ENCODE measurements around the gene CDH23. TPM values are rescaled to one million over a fixed set of nuclear protein-coding genes. Genes with fewer than 3 reads are reported as not detected.

CDH23 gene
- total RNA-seq, 2 experiments from 2014 or later = 4.6 to 5.2 TPM

DNA sequence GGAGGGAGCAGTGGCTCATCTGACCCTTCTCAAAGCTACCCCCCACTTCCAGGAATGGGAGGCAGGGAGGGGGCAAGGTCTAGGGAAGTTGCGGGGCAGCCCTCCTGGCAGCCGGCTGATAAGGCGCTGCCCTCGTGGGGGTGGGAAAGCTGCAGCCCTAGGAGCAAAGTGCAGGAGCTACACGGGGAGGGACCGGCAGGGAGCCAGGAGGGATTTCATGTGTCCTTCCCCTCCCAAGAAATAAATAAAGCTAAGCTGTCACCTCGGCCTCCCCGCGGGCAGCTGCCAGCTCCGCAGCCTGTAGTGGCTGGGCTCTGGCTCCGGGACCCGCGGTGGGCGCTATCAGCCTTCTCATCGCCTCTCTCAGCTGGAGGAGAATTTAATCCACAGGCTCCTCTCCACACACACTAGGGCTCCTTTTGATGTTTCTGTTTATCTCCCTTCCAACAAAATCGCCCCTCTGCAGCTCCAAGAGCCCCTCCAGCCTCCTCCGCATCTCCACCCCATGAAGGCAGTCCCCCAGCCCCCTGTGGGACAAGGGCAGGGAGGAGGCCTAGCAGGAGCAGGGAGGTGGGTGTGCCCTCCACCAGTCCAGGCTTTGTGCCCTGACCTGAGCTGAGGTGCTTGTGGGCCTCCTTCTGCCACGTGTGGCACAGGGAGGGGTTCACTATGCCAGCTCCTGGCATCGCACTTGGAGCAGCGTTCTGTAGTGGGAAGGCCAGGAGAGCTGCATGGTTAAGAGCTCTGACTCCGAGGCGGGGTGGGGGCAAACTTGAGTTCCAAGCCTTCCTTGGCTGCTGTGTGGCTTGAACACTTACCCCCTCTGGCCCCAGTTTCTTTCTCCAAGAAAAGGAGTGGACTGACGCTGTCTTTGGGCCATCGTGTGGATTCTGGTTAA lies 242.4 kb downstream of the CDH23 start:
- DNase-seq = no peak
- Mint-ChIP-seq H3K9me3 (no peaks in the 10 kb centered on the region), H3K4me3 (no peak overlapping the region), H3K4me1 (ENCODE audit: low read depth) (peaks cover 4% of the 10 kb centered on the region), H3K36me3 (ENCODE audit: low read depth) (no peaks in the 10 kb centered on the region), H3K27ac (no peak overlapping the region), H3K27me3 (no peaks in the 10 kb centered on the region)
- no peak overlapping the region for H3K4me3 ChIP-seq (ENCODE audit: low read length)
- no peak overlapping the region for H3K27ac ChIP-seq (ENCODE audit: low read depth in 1 of 2, low read length in 2 of 2)
- ChIA-PET CTCF (no interaction called here), POLR2A (no interaction called here)
- ATAC-seq (ENCODE audit: poor library complexity) = no peak
- peaks cover 5% of the 10 kb centered on the region for H3K4me1 ChIP-seq (ENCODE audit: insufficient read depth, low read length)
- intact Hi-C loops (cut with DNase I, micrococcal nuclease) = no loop called here
- TF ChIP-seq, protein P1, sequence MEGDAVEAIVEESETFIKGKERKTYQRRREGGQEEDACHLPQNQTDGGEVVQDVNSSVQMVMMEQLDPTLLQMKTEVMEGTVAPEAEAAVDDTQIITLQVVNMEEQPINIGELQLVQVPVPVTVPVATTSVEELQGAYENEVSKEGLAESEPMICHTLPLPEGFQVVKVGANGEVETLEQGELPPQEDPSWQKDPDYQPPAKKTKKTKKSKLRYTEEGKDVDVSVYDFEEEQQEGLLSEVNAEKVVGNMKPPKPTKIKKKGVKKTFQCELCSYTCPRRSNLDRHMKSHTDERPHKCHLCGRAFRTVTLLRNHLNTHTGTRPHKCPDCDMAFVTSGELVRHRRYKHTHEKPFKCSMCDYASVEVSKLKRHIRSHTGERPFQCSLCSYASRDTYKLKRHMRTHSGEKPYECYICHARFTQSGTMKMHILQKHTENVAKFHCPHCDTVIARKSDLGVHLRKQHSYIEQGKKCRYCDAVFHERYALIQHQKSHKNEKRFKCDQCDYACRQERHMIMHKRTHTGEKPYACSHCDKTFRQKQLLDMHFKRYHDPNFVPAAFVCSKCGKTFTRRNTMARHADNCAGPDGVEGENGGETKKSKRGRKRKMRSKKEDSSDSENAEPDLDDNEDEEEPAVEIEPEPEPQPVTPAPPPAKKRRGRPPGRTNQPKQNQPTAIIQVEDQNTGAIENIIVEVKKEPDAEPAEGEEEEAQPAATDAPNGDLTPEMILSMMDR (IDR thresholded peaks at IDR 0.05) = no peak
- H3K9me3 ChIP-seq (ENCODE audit: control insufficient read depth in 1 of 2, insufficient read depth in 1 of 2, low read length in 2 of 2) = no peaks in the 10 kb centered on the region
- no peaks in the 10 kb centered on the region for H3K36me3 ChIP-seq (ENCODE audit: insufficient read depth, low read length)
- no peaks in the 10 kb centered on the region for H3K27me3 ChIP-seq (ENCODE audit: control insufficient read depth in 1 of 2, insufficient read depth in 2 of 2, low read length in 2 of 2)

DNA sequence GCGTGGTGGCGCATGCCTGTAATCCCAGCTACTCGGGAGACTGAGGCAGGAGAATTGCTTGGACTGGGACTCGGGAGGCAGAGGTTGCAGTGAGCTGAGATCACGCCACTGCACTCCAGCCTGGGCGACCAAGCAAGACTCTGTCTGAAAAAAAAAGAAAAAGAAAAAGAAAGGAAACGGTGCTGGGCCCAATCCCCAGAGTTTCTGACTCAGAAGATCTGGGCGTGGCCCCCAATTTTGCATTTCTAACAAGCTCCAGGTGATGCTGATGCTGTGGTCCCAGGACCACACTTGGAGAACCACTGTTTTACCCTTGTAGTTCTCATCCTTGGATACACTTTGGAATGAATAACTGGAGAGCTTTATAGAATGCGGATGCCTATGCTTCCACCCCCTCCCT lies 243.9 kb downstream of the CDH23 start:
- peaks cover 5% of the 10 kb centered on the region for H3K4me1 ChIP-seq (ENCODE audit: insufficient read depth, low read length)
- no peak for ATAC-seq (ENCODE audit: poor library complexity)
- H3K36me3 ChIP-seq (ENCODE audit: insufficient read depth, low read length) = no peaks in the 10 kb centered on the region
- H3K27ac ChIP-seq (ENCODE audit: low read depth in 1 of 2, low read length in 2 of 2) = no peak overlapping the region
- Mint-ChIP-seq H3K9me3 (no peaks in the 10 kb centered on the region), H3K4me1 (ENCODE audit: low read depth) (peaks cover 4% of the 10 kb centered on the region), H3K27me3 (no peaks in the 10 kb centered on the region), H3K36me3 (ENCODE audit: low read depth) (no peaks in the 10 kb centered on the region), H3K27ac (no peak overlapping the region), H3K4me3 (no peak overlapping the region)
- H3K4me3 ChIP-seq (ENCODE audit: low read length) = no peak overlapping the region
- no peaks in the 10 kb centered on the region for H3K9me3 ChIP-seq (ENCODE audit: control insufficient read depth in 1 of 2, insufficient read depth in 1 of 2, low read length in 2 of 2)
- no peaks in the 10 kb centered on the region for H3K27me3 ChIP-seq (ENCODE audit: control insufficient read depth in 1 of 2, insufficient read depth in 2 of 2, low read length in 2 of 2)
- ChIA-PET CTCF (no interaction called here), POLR2A (no interaction called here)
- intact Hi-C loops (cut with DNase I, micrococcal nuclease) = no loop called here
- no peak for DNase-seq
- TF ChIP-seq, protein P1 (IDR thresholded peaks at IDR 0.05) = no peak

DNA sequence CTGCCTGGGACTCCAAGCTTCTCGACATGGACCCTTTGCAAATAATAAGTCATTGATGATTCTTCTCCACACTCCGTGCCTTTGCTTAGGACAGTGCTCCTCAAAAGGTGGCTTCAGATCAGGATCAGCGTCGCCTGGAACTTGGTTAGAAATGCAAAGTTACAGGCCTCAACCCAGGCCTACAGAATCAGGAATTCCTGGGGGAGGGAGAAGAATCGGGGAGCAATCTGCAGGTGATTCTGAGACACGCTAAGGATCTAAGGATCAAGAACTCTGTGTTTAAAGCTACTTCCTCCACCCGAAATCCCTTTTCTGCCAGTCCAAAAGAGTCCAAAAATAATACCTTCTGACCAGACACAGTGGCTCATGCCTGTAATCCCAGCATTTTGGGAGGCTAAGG lies 244.7 kb downstream of the CDH23 start:
- ATAC-seq (ENCODE audit: poor library complexity) = no peak

More for the DNA sequence above, 244.7 kb downstream of the CDH23 start:
- no peak overlapping the region for H3K4me3 Mint-ChIP-seq
- no peak for DNase-seq
- H3K9me3 Mint-ChIP-seq = no peaks in the 10 kb centered on the region
- TF ChIP-seq, protein P1 (IDR thresholded peaks at IDR 0.05) = no peak
- intact Hi-C loops (cut with DNase I, micrococcal nuclease) = no loop called here
- no peak overlapping the region for H3K4me3 ChIP-seq (ENCODE audit: low read length)
- H3K36me3 ChIP-seq (ENCODE audit: insufficient read depth, low read length) = no peaks in the 10 kb centered on the region
- H3K4me1 ChIP-seq (ENCODE audit: insufficient read depth, low read length) = peaks cover 5% of the 10 kb centered on the region
- no peak overlapping the region for H3K27ac ChIP-seq (ENCODE audit: low read depth in 1 of 2, low read length in 2 of 2)
- no peaks in the 10 kb centered on the region for H3K36me3 Mint-ChIP-seq (ENCODE audit: low read depth)
- no peak overlapping the region for H3K27ac Mint-ChIP-seq
- H3K27me3 ChIP-seq (ENCODE audit: control insufficient read depth in 1 of 2, insufficient read depth in 2 of 2, low read length in 2 of 2) = no peaks in the 10 kb centered on the region
- CTCF ChIA-PET = no interaction called here
- POLR2A ChIA-PET = no interaction called here
- H3K4me1 Mint-ChIP-seq (ENCODE audit: low read depth) = peaks cover 4% of the 10 kb centered on the region
- no peaks in the 10 kb centered on the region for H3K9me3 ChIP-seq (ENCODE audit: control insufficient read depth in 1 of 2, insufficient read depth in 1 of 2, low read length in 2 of 2)
- no peaks in the 10 kb centered on the region for H3K27me3 Mint-ChIP-seq
